IPS-18c (cell line): ENCODE measurements around the gene MZB1.

Source experiments
- H3K4me3 ChIP-seq: 2 replicates; pipeline ENCODE4 v1.7.0; 2013; ENCODE audit warnings: low read depth, mild to moderate bottlenecking, low read length, moderate library complexity; ENCODE audit not compliant: insufficient read depth
- H3K9me3 ChIP-seq: one replicate; pipeline ENCODE4 v1.6.1; 2013; ENCODE audit warnings: mild to moderate bottlenecking, low read length, moderate library complexity; ENCODE audit not compliant: control insufficient read depth, insufficient read depth

Gene MZB1

GRCh38 chr5:139389701-139390638 lies at the start of gene MZB1:
TSS of gene MZB1 (minus strand) at chr5:139389913. CDS start at chr5:139389856, 57 bp downstream.
- H3K4me3 ChIP-seq = no peak within 1 kb of the TSS

GRCh38 chr5:139439013-139439903 lies 49.5 kb upstream of the MZB1 start, which contains the start of gene DNAJC18:
TSS of gene DNAJC18 (minus strand) at chr5:139439525. CDS start at chr5:139439445, 80 bp downstream.
- Histone ChIP-seq H3K4me3 (peak within 1 kb of the TSS; percentile 99), H3K9me3 (peaks cover 2% of the 10 kb centered on the region)

More at GRCh38 chr5:139389701-139390638, at the start of gene MZB1:
- H3K9me3 ChIP-seq = no peaks in the 10 kb centered on the region

- H3K4me3 ChIP-seq = peak overlapping the region; percentile 99
- H3K9me3 ChIP-seq = peaks cover 2% of the 10 kb centered on the region
These were observed 48.9 kb upstream of the MZB1 start for GRCh38 chr5:139438707-139439012.

- Histone ChIP-seq H3K9me3 (peaks cover 2% of the 10 kb centered on the region), H3K4me3 (no peak overlapping the region)
These were observed 46.0 kb upstream of the MZB1 start for GRCh38 chr5:139435676-139436075.

GRCh38 chr5:139431706-139432105 lies 42.0 kb upstream of the MZB1 start:
- H3K4me3 ChIP-seq = no peak overlapping the region
- no peaks in the 10 kb centered on the region for H3K9me3 ChIP-seq

- no peak overlapping the region for H3K4me3 ChIP-seq
These were observed 40.3 kb upstream of the MZB1 start for GRCh38 chr5:139430015-139430414.

GRCh38 chr5:139426203-139426885 lies 36.6 kb upstream of the MZB1 start:
- H3K9me3 ChIP-seq = no peaks in the 10 kb centered on the region
- no peak overlapping the region for H3K4me3 ChIP-seq

More at GRCh38 chr5:139430015-139430414, 40.3 kb upstream of the MZB1 start:
- H3K9me3 ChIP-seq = no peaks in the 10 kb centered on the region

GRCh38 chr5:139425497-139425896 lies 35.8 kb upstream of the MZB1 start:
- Histone ChIP-seq H3K9me3 (no peaks in the 10 kb centered on the region), H3K4me3 (no peak overlapping the region)

GRCh38 chr5:139422307-139422893 lies 32.7 kb upstream of the MZB1 start:
- Histone ChIP-seq H3K9me3 (no peaks in the 10 kb centered on the region), H3K4me3 (no peak overlapping the region)

GRCh38 chr5:139419226-139420192 lies 29.8 kb upstream of the MZB1 start:
- Histone ChIP-seq H3K9me3 (no peaks in the 10 kb centered on the region), H3K4me3 (no peak overlapping the region)

GRCh38 chr5:139418793-139419192 lies 29.1 kb upstream of the MZB1 start:
- no peaks in the 10 kb centered on the region for H3K9me3 ChIP-seq
- H3K4me3 ChIP-seq = no peak overlapping the region

- Histone ChIP-seq H3K9me3 (no peaks in the 10 kb centered on the region), H3K4me3 (no peak overlapping the region)
These were observed 27.5 kb upstream of the MZB1 start for GRCh38 chr5:139417214-139417613.

GRCh38 chr5:139416651-139417050 lies 26.9 kb upstream of the MZB1 start:
- H3K4me3 ChIP-seq = no peak overlapping the region
- H3K9me3 ChIP-seq = no peaks in the 10 kb centered on the region

- Histone ChIP-seq H3K9me3 (no peaks in the 10 kb centered on the region), H3K4me3 (no peak overlapping the region)
These were observed 26.2 kb upstream of the MZB1 start for GRCh38 chr5:139415869-139416268.

- Histone ChIP-seq H3K4me3 (no peak overlapping the region), H3K9me3 (no peaks in the 10 kb centered on the region)
These were observed 25.6 kb upstream of the MZB1 start for GRCh38 chr5:139415221-139415861.
